ENCODE measurements around the gene ZRANB1.

The ZRANB1 gene

GRCh38 chr10:124990671-124991625, 49.0 kb downstream of the ZRANB1 start:
- no peak overlapping the region for H3K4me3 ChIP-seq
- peak overlapping the region in 1 of 21 experiments; percentile 38 for H3K27ac ChIP-seq

DNA sequence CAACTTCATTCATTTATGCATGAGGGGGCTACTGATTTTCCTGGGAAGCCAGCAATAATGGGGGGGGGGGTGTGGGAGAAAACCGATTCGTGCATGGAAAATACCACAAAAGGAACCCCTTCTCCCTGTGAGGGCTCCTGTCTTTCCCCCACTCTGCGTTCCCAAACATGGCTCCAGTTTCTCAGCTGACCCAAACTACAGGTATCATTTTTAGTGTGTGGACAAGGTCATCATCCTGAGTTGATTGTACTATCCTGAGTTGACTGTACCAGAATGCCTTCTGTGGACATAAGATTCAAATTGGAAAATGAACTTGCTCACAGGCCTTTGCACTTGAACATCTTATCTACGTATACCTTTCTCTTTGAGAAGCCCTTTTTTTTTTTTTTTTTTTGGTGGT, 49.9 kb downstream of the ZRANB1 start:
- no peak overlapping the region for H3K27ac ChIP-seq
- H3K4me3 ChIP-seq: no peak overlapping the region

DNA sequence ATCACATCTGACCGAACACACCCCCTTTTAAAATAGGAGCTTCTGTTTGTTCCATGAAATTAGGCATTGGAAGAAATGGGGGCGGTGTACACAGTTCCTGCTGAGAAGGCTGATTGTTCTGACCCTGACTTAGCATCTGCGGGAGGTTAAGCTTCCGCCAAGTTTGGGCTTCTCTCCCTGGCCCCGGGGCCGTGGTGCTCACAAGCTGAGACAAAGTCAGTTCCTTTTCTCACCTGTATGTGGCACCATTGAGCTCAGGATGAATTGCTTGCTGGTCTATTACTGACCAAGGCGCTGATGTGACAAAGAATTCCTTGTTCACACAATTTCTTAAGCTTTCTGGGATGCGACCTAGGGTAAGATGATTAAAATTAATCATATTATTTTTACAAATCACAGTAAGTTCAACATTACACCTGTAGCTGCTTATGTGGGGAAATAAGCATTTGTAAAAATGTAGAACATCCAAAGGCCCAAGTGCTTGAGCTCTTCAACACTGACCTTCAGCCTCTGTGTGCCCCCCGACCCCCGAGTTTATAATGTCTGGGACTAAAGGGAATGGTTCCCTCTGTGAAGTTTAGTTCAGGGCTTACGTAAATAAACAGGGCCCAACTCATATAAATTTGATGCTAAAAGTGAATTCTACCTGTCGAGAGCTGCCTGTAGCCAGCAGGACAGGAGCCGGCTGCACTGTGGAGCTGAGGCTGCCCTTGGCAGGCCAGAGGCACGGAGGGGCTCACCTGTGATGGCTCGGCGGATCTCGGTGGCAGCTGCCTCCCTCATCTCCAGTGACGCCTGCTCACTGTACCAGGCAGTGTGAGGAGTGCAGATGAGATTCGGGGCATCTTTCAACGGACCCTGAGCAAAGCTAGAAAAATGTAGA, 50.8 kb downstream of the ZRANB1 start:
- H3K4me3 ChIP-seq: no peak overlapping the region
- no peak overlapping the region for H3K27ac ChIP-seq

GRCh38 chr10:124993345-124993708, 51.4 kb downstream of the ZRANB1 start:
- no peak overlapping the region for H3K27ac ChIP-seq

DNA sequence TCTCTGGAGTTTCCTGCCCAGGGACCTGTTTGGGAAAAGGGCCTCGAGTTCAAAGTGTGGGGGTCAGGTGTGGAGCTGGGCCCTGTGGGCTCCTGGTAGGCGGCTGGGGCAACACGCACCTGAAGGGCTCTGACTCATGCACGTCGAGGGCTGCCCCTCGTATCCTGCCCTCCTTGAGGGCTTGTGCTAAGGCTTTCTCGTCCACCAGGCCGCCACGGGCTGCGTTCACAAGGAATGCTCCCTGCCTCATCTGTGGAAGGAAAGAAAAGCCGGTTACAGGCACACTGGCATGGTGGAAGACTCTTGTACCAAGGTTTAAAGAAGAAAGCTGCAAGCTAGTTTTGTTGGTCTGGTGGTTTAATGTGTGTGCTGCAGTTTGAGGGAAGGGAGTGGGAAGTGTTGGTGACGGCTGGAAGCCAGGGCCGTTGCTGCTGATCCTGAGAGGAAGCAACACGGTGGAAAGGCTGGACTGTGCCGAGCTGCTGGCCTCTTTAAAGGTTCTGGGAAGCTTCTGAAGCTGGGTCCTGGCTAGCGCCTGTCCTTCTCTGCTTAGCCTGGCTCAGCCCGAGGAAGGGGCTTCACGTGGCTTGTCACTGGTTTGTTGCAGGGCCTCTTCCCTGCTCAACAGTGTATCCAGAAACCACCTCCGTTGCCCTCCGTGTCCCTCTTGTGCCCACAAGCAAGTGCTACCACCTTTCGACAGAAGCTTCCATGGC, 52.0 kb downstream of the ZRANB1 start:
- no peak overlapping the region for H3K4me3 ChIP-seq
- no peak overlapping the region for H3K27ac ChIP-seq

More at GRCh38 chr10:124993345-124993708, 51.4 kb downstream of the ZRANB1 start:
- no peak overlapping the region for H3K4me3 ChIP-seq

- no peak overlapping the region for H3K27ac ChIP-seq
- H3K4me3 ChIP-seq: no peak overlapping the region
Measured at GRCh38 chr10:124994573-124995473, 52.9 kb downstream of the ZRANB1 start.

- H3K4me3 ChIP-seq: no peak overlapping the region
- no peak overlapping the region for H3K27ac ChIP-seq
Measured at GRCh38 chr10:124995605-124996004, 53.7 kb downstream of the ZRANB1 start.

- no peak overlapping the region for H3K27ac ChIP-seq
- no peak overlapping the region for H3K4me3 ChIP-seq
Measured at GRCh38 chr10:124996127-124996853, 54.4 kb downstream of the ZRANB1 start.

GRCh38 chr10:124996854-124997215, 54.9 kb downstream of the ZRANB1 start:
- Histone ChIP-seq H3K4me3 (no peak overlapping the region), H3K27ac (no peak overlapping the region)

DNA sequence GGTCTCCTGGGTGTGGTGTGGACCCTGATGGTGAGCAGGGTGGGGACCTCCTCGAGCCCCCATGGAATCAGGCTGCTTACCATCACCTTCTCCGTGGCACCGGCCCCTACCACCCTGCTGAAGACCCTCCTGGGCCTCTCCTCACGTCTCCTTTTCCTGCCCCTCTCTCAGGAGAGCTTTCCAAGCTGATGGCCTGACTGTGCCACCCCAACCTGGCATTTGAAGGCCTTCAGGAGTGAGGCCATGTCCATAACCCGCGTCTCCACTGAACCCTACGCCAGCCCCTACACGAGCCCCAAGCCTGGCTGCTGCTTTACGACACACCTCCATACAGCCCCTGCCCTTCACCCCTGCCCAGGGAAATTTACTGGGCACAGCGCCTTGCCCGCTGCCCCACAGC, 55.4 kb downstream of the ZRANB1 start:
- no peak overlapping the region for H3K4me3 ChIP-seq
- no peak overlapping the region for H3K27ac ChIP-seq

- Histone ChIP-seq H3K27ac (peak overlapping the region in 5 of 21 experiments; percentile 41 to 64 (median 56)), H3K4me3 (no peak overlapping the region)
Measured at GRCh38 chr10:124997771-124998623, 56.1 kb downstream of the ZRANB1 start.

DNA sequence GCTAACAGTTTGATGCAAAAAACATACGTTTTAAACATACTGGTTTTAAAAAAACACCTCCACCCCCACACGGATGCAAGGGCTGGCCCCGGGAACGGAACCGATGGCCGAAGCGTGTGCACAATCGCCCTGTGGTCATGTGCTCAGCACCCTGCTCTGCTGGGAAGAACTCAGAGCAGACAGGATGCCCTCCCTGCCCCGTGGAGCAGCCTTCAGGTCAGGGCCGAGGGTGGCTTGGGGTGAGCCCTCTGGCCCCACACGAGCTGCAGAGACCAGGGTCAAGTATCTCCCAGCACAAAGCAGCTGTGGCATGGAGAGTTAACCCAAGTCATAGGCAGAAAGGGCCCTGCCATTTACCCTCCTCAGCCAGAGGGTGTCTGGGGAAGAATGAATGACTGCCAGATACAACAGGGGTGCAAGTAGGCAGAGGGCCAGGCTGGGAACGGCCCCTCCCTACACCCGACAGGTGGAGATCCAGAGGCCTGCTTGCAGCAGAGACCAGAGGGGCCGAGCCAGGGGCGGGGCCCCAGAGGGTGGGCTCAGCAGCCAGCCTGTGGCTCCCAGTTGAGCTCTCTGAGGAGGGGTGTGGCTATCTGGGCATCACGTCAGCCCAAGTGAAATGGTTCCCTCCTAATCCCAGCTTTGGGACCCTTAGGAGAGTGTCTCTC, 56.8 kb downstream of the ZRANB1 start:
- Histone ChIP-seq H3K4me3 (no peak overlapping the region), H3K27ac (peak overlapping the region in 12 of 21 experiments; percentile 17 to 64 (median 54))

- Histone ChIP-seq H3K4me3 (no peak overlapping the region), H3K27ac (peak overlapping the region in 14 of 21 experiments; percentile 5 to 82 (median 54))
Measured at GRCh38 chr10:124999433-125000365, 57.8 kb downstream of the ZRANB1 start.

DNA sequence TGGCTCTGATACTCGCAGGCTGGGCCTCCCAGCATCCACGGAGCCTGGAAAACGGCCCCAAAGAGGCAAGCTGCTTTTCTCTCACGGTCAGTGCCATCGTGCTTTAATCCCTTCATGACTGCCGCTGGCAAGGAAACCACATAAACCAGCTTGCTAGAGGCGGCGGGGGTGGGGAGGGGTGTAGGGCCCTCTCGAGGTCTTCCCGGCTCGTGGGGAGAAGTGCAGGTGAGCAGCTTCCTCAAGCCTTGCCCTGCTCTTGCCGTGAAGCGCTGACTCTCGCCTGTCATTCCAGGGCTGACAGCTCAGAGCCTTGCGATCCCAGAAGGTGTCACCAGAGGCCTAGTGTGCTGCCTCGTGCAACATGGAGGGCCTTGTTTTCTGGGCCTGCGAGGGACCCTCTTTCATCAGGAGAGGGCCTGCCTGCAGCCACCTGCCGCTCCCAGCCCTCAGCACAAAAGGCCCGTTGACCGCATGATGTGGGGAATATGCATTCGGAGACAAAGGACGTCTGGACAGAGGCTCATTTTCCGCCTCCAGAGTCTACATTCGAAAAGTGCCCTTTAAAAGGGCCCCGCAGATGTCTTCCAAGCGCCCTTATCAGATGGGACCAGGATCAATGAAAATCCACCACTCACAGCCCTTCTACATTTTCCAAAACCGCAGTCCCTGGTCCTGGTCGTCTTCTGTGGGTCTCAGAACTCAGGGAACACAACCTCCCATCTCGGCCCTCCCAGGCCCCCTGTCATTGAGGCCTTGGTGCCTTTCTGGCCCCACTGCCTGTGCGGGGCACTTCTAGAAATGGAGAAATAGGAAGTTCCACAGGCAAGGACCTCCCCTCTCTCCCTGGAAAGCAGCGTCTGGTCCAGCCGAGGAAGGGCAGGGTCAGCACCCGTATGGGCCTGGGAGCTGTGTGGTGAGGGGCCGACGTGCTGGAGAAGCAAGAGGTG, 58.7 kb downstream of the ZRANB1 start:
- no peak overlapping the region for H3K4me3 ChIP-seq

More for the DNA sequence above, 58.7 kb downstream of the ZRANB1 start:
- H3K27ac ChIP-seq: peak overlapping the region in 13 of 21 experiments; percentile 5 to 82 (median 47)
